AG10803 (cell line): Measurements from ENCODE around the gene PLA2G4C.

Experiments
- DNase-seq: peaks from one replicate; pipeline ENCODE4 v3.0.0; 2010; ENCODE audit warnings: low read depth
- H3K4me3 ChIP-seq: 2 replicates; pipeline ENCODE4 v1.5.1; 2011; ENCODE audit warnings: mild to moderate bottlenecking, low read length, control low read depth
- CTCF ChIP-seq: conservative IDR thresholded peaks from 2 replicates; pipeline ENCODE4 v1.5.1; 2011; ENCODE audit warnings: mild to moderate bottlenecking, low read length, control low read depth, inconsistent platforms

Gene PLA2G4C

GRCh38 chr19:48122421-48122820 lies 11.8 kb upstream of the PLA2G4C start:
- TF ChIP-seq CTCF: no peak
- DNase-seq: no peak
- H3K4me3 ChIP-seq: no peak overlapping the region

- DNase-seq: no peak
- TF ChIP-seq CTCF: no peak
- H3K4me3 ChIP-seq: no peak overlapping the region
Observed at GRCh38 chr19:48121909-48122371, 11.3 kb upstream of the PLA2G4C start.

GRCh38 chr19:48121066-48121465 lies 10.4 kb upstream of the PLA2G4C start:
- TF ChIP-seq CTCF: no peak
- no peak for DNase-seq
- no peak overlapping the region for H3K4me3 ChIP-seq

GRCh38 chr19:48120505-48120904 lies 9.9 kb upstream of the PLA2G4C start:
- no peak overlapping the region for H3K4me3 ChIP-seq
- TF ChIP-seq CTCF: no peak
- DNase-seq: no peak

- no peak for TF ChIP-seq CTCF
- no peak for DNase-seq
- H3K4me3 ChIP-seq: no peak overlapping the region
Observed at GRCh38 chr19:48118131-48118517, 7.5 kb upstream of the PLA2G4C start.

- DNase-seq: no peak
- no peak for TF ChIP-seq CTCF
- no peak overlapping the region for H3K4me3 ChIP-seq
Observed at GRCh38 chr19:48117515-48118130, 7.0 kb upstream of the PLA2G4C start.

GRCh38 chr19:48113190-48113917 lies 2.7 kb upstream of the PLA2G4C start:
- no peak for TF ChIP-seq CTCF
- no peak overlapping the region for H3K4me3 ChIP-seq
- no peak for DNase-seq
